Melanocyte of skin (primary cell): ENCODE measurements around the gene SFXN3. TPM values are rescaled to one million over a fixed set of nuclear protein-coding genes. Genes with fewer than 3 reads are reported as not detected.

Experiments used
- total RNA-seq, 2 donors: library from RNA; depleted of rRNA; stranded (reverse); fragments of >200 nt; gene quantifications; 2 replicates each; pipeline ENCODE4 v1.2.3, GENCODE V29; 2012

SFXN3 gene, protein sequence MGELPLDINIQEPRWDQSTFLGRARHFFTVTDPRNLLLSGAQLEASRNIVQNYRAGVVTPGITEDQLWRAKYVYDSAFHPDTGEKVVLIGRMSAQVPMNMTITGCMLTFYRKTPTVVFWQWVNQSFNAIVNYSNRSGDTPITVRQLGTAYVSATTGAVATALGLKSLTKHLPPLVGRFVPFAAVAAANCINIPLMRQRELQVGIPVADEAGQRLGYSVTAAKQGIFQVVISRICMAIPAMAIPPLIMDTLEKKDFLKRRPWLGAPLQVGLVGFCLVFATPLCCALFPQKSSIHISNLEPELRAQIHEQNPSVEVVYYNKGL
- 100 to 1,000 TPM; 105 to 131 TPM for total RNA-seq

DNA sequence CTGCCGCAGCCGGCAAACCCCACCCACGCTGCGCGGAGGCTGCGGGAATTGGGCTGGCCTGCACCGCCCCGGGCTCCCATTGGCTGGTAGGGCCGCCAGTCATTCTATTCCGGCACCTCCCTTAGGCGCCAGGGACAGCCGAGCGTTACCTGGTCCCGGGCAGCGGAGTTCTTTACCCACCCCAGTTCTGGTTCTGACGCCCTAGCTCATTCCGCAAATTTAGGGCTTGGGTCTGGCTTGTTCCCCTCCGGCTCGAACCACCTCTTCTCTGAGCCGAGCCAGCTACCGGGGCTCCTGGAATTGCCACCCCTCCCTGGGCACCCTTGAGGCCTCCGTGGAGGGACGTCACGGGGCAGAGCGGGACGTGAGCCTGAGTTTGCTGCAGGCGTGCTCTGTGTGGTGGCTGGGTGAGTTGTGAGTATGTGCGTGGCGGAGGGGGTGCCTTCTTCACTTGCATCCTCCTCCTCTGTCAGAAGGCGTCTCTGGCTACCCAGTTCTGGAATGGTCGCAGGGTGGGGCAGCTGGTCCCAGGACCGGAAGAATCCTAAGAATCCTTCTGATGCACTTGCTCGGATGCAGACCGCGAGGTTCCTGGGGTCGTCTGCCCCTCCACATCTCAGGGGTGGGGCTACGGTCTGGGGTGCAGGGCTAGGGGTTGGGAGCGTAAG lies at the start of gene SFXN3, which contains the start of gene PDZD7:
Gene SFXN3, plus strand, starts transcription at position 107 of the 668 bp plus-strand sequence. CDS start 3,461 bp downstream, outside the sequence.
Gene PDZD7, minus strand, starts transcription at position 2 of the 668 bp plus-strand sequence. CDS start 910 bp downstream, outside the sequence.

DNA sequence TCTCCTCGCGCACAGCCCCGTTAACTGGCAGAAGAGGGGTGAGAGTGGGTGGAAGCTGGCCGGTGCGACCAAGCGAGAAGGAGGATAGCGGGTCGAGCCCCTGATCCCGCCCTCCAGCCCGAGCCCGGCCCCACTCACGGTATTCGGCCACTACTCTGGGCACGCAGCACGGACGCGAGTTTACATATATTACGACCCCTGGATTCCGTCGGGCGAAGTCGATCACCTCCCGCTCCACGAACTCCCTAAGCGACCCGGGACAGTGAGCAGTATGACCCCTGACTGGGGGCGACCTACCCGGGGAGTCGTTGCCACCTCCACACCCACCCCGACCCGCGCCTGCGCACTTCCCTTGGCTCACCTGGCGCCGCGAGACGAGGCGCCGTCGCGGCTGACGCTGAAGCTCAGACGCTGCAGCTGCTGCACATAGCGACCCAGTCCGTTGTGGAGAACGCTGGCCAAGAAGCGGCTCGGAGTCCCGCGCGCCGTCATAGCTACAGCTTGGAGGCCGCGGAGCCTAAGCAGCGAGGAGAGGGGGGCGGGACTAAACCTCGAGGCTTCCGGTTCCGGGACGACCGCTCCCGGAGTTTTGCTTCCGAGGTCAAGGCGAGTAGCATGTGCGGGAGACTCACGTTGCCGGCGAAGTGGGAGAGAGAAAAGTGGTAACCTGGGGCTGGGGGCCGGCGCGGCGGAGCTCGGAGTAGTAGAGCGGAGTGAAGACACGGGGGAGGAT lies 43.9 kb upstream of the SFXN3 start, which contains the start of the genes MRPL43 and TWNK:
Gene MRPL43, minus strand, starts transcription at position 546 of the 733 bp plus-strand sequence. Its CDS starts 54 bp downstream, at position 492.
Gene TWNK, plus strand, starts transcription at position 592 of the 733 bp plus-strand sequence. CDS start 668 bp downstream, outside the sequence.

DNA sequence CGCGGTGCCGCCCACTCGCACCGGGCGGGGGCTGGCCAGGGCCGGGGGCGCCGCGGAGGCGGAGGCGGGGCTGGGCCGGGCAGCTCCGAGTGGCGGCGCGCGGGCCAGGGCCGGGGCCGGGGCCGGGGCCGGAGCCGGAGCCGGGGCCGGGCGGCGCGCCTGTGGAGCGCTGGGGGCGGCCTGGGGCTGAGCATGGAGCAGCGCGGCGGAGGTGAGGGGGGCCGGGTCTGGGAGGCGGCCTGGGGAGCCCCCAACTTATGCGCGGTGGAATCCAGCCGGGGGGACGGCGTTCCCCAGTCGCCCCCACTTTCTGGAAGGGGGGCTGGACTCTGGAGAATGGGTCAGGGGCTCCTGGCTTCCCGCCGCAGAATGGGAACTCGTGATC lies 31.3 kb upstream of the SFXN3 start, which contains the start of gene LZTS2:
Gene LZTS2, plus strand, starts transcription at position 67 of the 385 bp plus-strand sequence. CDS start 2,731 bp downstream, outside the sequence.

DNA sequence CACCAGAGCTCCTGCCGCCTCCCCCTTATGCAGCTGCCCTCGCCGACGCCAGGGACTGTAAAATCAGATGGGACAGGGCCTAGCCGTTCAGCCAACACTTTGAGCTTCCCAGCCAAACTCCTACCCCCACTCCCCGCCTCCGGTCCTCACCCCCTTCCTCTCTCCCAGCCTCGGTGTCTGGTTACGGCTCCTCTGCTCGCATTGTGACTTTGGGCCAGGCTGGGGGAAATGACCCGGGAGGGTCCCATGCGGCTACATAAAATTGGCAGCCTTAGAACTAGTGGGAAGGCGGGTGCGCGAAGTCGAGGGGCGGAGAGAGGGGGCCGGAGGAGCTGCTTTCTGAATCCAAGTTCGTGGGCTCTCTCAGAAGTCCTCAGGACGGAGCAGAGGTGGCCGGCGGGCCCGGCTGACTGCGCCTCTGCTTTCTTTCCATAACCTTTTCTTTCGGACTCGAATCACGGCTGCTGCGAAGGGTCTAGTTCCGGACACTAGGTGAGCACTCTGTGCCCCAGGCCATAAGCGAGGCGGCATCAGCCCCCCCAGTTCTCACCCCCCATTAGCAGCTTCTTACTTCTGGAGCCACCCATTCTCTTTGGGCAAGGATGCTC lies 30.7 kb downstream of the SFXN3 start, which contains the start of gene KAZALD1:
Gene KAZALD1, plus strand, starts transcription at position 366 of the 608 bp plus-strand sequence. CDS start 604 bp downstream, outside the sequence.

Other genes with a start within 250 kb of the SFXN3 start
- gene SLF2, start 118.3 kb upstream of the SFXN3 start, total RNA-seq = 10 to 100 TPM; 36.0 to 41.0 TPM
- gene SEMA4G, start 61.7 kb upstream of the SFXN3 start, total RNA-seq = 1 to 10 TPM; 1.3 to 1.7 TPM
- 10 to 100 TPM; 54.7 to 67.6 TPM for gene MRPL43, start 43.7 kb upstream of the SFXN3 start, total RNA-seq
- gene TWNK, start 43.7 kb upstream of the SFXN3 start, total RNA-seq = 10 to 100 TPM in 1 of 2 donors, 1 to 10 TPM in 1; 3.4 to 12.3 TPM
- 10 to 100 TPM; 84.6 to 99.1 TPM for gene LZTS2, start 31.4 kb upstream of the SFXN3 start, total RNA-seq
- 1 to 10 TPM in 1 of 2 donors, under 1 TPM in 1; 1.00 to 3.8 TPM for gene PDZD7, start 105 bp upstream of the SFXN3 start, total RNA-seq
- under 1 TPM in 1 of 2 donors, not detected in 1; 0.69 TPM for gene KAZALD1, start 30.8 kb downstream of the SFXN3 start, total RNA-seq
- not detected for gene TLX1, start 100.1 kb downstream of the SFXN3 start, total RNA-seq
- gene LBX1, start 198.2 kb downstream of the SFXN3 start, total RNA-seq = not detected